Panc1 (cell line): ENCODE measurements around the gene PILRA.
"Not testable (repeated sequence)": the region's sequence is repeated elsewhere in the genome, so short reads cannot be mapped to it uniquely, and the experiment has no call there.

Experiments used
- POLR2AphosphoS5 ChIP-seq: IDR thresholded peaks from 2 replicates; pipeline ENCODE4 v1.6.1; 2012; ENCODE audit warnings: mild to moderate bottlenecking, low read depth, low read length, moderate library complexity
- SIN3A ChIP-seq: IDR thresholded peaks from 2 replicates; pipeline ENCODE4 v1.6.1; 2012; ENCODE audit warnings: low read depth, mild to moderate bottlenecking, low read length, moderate library complexity, borderline replicate concordance; ENCODE audit not compliant: insufficient read depth
- TF ChIP-seq, protein P1 (sequence below): fragments of 450-650 bp; IDR thresholded peaks from 2 replicates; pipeline ENCODE4 v1.5.1; 2017; ENCODE audit warnings: mild to moderate bottlenecking

DNA sequence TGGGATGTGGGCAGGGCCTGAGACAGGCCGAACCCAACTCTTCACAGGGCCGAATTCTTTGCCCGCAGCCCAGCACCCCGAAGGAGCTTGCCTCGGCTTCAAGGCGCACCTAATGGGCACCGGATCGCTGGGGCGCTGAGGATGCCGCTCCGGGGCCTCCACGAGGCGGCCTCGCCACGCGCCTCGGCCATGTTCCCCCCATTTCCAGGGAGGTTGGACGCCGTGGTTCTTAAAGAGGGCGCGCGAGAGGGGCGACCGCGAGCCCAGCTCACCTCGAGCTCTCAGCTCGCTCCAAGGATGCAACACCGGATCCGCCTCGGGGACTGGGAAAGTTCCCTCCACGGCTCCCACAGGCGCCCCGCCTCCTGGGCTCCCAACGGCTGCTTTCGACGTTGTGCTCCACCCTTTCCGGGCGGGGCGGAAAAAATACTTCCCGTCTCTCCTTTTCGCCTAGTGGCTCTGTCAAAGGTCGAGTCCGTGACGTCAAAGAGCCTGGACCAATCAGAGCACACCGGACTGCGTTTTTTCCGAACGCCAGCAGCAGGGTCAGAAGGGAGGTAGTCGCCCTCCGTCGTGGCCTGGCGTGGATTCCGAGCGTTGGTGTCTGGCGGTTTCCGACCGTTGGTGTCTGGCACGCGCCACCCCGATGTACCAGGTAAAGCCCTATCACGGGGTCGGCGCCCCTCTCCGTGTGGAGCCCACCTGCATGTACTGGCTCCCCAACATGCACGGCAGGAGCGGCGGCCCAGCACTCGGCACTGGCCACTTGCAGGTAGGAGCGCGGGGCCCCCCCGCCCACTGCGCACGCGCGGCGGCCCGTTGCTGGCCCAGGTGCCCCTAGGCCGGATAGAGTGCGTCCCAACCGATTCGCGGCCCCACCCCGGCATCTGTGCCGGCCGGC lies 37.5 kb upstream of the PILRA start:
- TF ChIP-seq, protein P1, sequence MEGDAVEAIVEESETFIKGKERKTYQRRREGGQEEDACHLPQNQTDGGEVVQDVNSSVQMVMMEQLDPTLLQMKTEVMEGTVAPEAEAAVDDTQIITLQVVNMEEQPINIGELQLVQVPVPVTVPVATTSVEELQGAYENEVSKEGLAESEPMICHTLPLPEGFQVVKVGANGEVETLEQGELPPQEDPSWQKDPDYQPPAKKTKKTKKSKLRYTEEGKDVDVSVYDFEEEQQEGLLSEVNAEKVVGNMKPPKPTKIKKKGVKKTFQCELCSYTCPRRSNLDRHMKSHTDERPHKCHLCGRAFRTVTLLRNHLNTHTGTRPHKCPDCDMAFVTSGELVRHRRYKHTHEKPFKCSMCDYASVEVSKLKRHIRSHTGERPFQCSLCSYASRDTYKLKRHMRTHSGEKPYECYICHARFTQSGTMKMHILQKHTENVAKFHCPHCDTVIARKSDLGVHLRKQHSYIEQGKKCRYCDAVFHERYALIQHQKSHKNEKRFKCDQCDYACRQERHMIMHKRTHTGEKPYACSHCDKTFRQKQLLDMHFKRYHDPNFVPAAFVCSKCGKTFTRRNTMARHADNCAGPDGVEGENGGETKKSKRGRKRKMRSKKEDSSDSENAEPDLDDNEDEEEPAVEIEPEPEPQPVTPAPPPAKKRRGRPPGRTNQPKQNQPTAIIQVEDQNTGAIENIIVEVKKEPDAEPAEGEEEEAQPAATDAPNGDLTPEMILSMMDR = not testable (repeated sequence)
- TF ChIP-seq POLR2AphosphoS5 = peak; percentile 92
- not testable (repeated sequence) for TF ChIP-seq SIN3A
